Measurements from ENCODE around the gene ABCA2.
A peak's percentile ranks its signal among the peaks of the same experiment; 100 is the strongest.

ABCA2 gene

GRCh38 chr9:137027369-137028262 is at the start of gene ABCA2:
TSS of gene ABCA2 (minus strand) at chr9:137028237. CDS start at chr9:137028140, 97 bp downstream.
- no peak for DNase-seq (ENCODE audit: low read depth in 2 of 2)

GRCh38 chr9:137077010-137077747 is 49.1 kb upstream of the ABCA2 start, which contains the start of gene UAP1L1:
TSS of gene UAP1L1 (plus strand) at chr9:137077517. CDS start at chr9:137077533, 16 bp downstream.
- DNase-seq (ENCODE audit: low read depth in 2 of 2) = peak in 1 of 2 donors; percentile 40

GRCh38 chr9:137076636-137077009 is 48.6 kb upstream of the ABCA2 start:
- DNase-seq (ENCODE audit: low read depth in 2 of 2) = no peak

- no peak for DNase-seq (ENCODE audit: low read depth in 2 of 2)
Observed at GRCh38 chr9:137075275-137075775, 47.3 kb upstream of the ABCA2 start.

- no peak for DNase-seq (ENCODE audit: low read depth in 2 of 2)
Observed at GRCh38 chr9:137074657-137075274, 46.7 kb upstream of the ABCA2 start.

- no peak for DNase-seq (ENCODE audit: low read depth in 2 of 2)
Observed at GRCh38 chr9:137073992-137074399, 46.0 kb upstream of the ABCA2 start.

- DNase-seq (ENCODE audit: low read depth in 2 of 2) = no peak
Observed at GRCh38 chr9:137071282-137071681, 43.2 kb upstream of the ABCA2 start.

- no peak for DNase-seq (ENCODE audit: low read depth in 2 of 2)
Observed at GRCh38 chr9:137070906-137071275, 42.9 kb upstream of the ABCA2 start.

- peak; percentile 69 to 73 for DNase-seq (ENCODE audit: low read depth in 2 of 2)
Observed at GRCh38 chr9:137070201-137070905, 42.3 kb upstream of the ABCA2 start, which contains the start of gene SAPCD2. TSS of gene SAPCD2 (minus strand) at chr9:137070557. CDS start at chr9:137070460, 97 bp downstream.

- DNase-seq (ENCODE audit: low read depth in 2 of 2) = no peak
Observed at GRCh38 chr9:137069508-137070091, 41.6 kb upstream of the ABCA2 start.

GRCh38 chr9:137068539-137069507 is 40.8 kb upstream of the ABCA2 start:
- DNase-seq (ENCODE audit: low read depth in 2 of 2) = no peak

- peak; percentile 78 to 82 for DNase-seq (ENCODE audit: low read depth in 2 of 2)
Observed at GRCh38 chr9:137067860-137068538, 40.0 kb upstream of the ABCA2 start.

GRCh38 chr9:137066096-137066861 is 38.2 kb upstream of the ABCA2 start:
- DNase-seq (ENCODE audit: low read depth in 2 of 2) = no peak

- DNase-seq (ENCODE audit: low read depth in 2 of 2) = no peak
Observed at GRCh38 chr9:137065336-137065967, 37.4 kb upstream of the ABCA2 start.

GRCh38 chr9:137064880-137065164 is 36.8 kb upstream of the ABCA2 start:
- DNase-seq (ENCODE audit: low read depth in 2 of 2) = no peak

GRCh38 chr9:137064027-137064879 is 36.2 kb upstream of the ABCA2 start:
- peak; percentile 60 to 65 for DNase-seq (ENCODE audit: low read depth in 2 of 2)

Data from stimulated activated CD4-positive, alpha-beta T cell treated with anti-CD3 and anti-CD28 coated beads, Interleukin-1b, Interleukin-23, amount 100 ng/mL, for 4 hours (primary cell).